IMR-90 (cell line): ENCODE measurements around the gene GFRA3. TPM values are rescaled to one million over a fixed set of nuclear protein-coding genes. Genes with fewer than 3 reads are reported as not detected.

Experiments used
- ATAC-seq: fragments of 200-7000 bp; cut with Tn5 transposase; 2 replicates; pipeline ENCODE4 v1.9.1; 2020; ENCODE audit warnings: low read depth, mild to moderate bottlenecking, moderate library complexity
- BruUV-seq: library from RNA; stranded (reverse); fragments of 400-500 nt; replicated peaks from 2 replicates; lab custom pipeline; 2021; lab: Mats Ljungman, UMichigan
- CTCF ChIA-PET: fragments of 300-600 bp; formaldehyde crosslinking; extraction: SDS; loops from one replicate; lab custom pipeline; 2021; ENCODE audit warnings: antibody characterized with exemption; lab: Yijun Ruan, JAX
- POLR2A ChIA-PET: fragments of 300-600 bp; sonication (Branson Sonifier 250); formaldehyde crosslinking; loops from one replicate; lab custom pipeline; 2022; ENCODE audit warnings: antibody characterized with exemption; ENCODE audit not compliant: unreplicated experiment; lab: Charles Lee
- DNase-seq: peaks from one replicate; pipeline ENCODE4 v3.0.0; 2013
- H2AFZ ChIP-seq: replicated peaks from 2 replicates; pipeline ENCODE3; 2013; ENCODE audit warnings: low read length, mild to moderate bottlenecking; ENCODE audit not compliant: poor library complexity
- H2AK5ac ChIP-seq: 2 replicates; pipeline ENCODE4 v1.6.1; 2013; ENCODE audit warnings: low read depth, low read length, inconsistent platforms
- H2AK9ac ChIP-seq: replicated peaks from 2 replicates; pipeline ENCODE3; 2013; ENCODE audit warnings: mild to moderate bottlenecking, low read depth, low read length, moderate library complexity; ENCODE audit not compliant: poor library complexity
- H2BK120ac ChIP-seq: 2 replicates; pipeline ENCODE4 v1.6.1; 2013; ENCODE audit warnings: low read depth, low read length, inconsistent platforms
- H2BK15ac ChIP-seq: 3 replicates; pipeline ENCODE4 v1.6.1; 2013; ENCODE audit warnings: low read depth, low read length, inconsistent platforms
- H2BK20ac ChIP-seq: 2 replicates; pipeline ENCODE4 v1.6.1; 2013; ENCODE audit warnings: low read depth, mild to moderate bottlenecking, inconsistent platforms, low read length, moderate library complexity
- H2BK5ac ChIP-seq: 2 replicates; pipeline ENCODE4 v1.6.1; 2013; ENCODE audit warnings: mild to moderate bottlenecking, low read depth, low read length, inconsistent platforms; ENCODE audit not compliant: poor library complexity, severe bottlenecking
- H3K14ac ChIP-seq: replicated peaks from 2 replicates; pipeline ENCODE4 v1.6.1; 2013; ENCODE audit warnings: low read depth, low read length, inconsistent platforms
- H3K18ac ChIP-seq: 2 replicates; pipeline ENCODE4 v1.6.1; 2013; ENCODE audit warnings: low read depth, low read length, control low read depth
- H3K23ac ChIP-seq: 2 replicates; pipeline ENCODE4 v1.6.1; 2013; ENCODE audit warnings: low read depth, low read length, inconsistent platforms
- H3K27ac ChIP-seq: 2 replicates; pipeline ENCODE4 v1.5.1; 2013; ENCODE audit warnings: mild to moderate bottlenecking, control low read depth, low read length; ENCODE audit not compliant: insufficient read depth
- H3K27me3 ChIP-seq: 2 replicates; pipeline ENCODE4 v1.6.1; 2013; ENCODE audit warnings: low read length; ENCODE audit not compliant: control insufficient read depth, insufficient read depth
- H3K36me3 ChIP-seq: 2 replicates; pipeline ENCODE4 v1.6.1; 2013; ENCODE audit warnings: low read length, mixed read lengths; ENCODE audit not compliant: control insufficient read depth, insufficient read depth
- H3K4ac ChIP-seq: 2 replicates; pipeline ENCODE4 v1.6.1; 2013; ENCODE audit warnings: low read depth, low read length, inconsistent platforms
- H3K4me1 ChIP-seq: 2 replicates; pipeline ENCODE4 v1.6.1; 2013; ENCODE audit warnings: low read length, mixed read lengths; ENCODE audit not compliant: control insufficient read depth, insufficient read depth
- H3K4me2 ChIP-seq: 2 replicates; pipeline ENCODE4 v1.6.1; 2013; ENCODE audit warnings: low read depth, mild to moderate bottlenecking, control low read depth, low read length, moderate library complexity
- H3K4me3 ChIP-seq: 2 replicates; pipeline ENCODE4 v1.5.1; 2013; ENCODE audit warnings: low read depth, mild to moderate bottlenecking, control low read depth, low read length, moderate library complexity; ENCODE audit not compliant: insufficient read depth
- H3K56ac ChIP-seq: 2 replicates; pipeline ENCODE4 v1.6.1; 2013; ENCODE audit warnings: low read length, inconsistent platforms; ENCODE audit not compliant: insufficient read depth; ENCODE audit errors: extremely low read depth
- H3K79me1 ChIP-seq, 2 experiments: 2 replicates each; pipeline ENCODE4 v1.6.1; 2013; ENCODE audit warnings: low read length in 2 of 2, inconsistent platforms in 1 of 2, low read depth in 1 of 2
- H3K9ac ChIP-seq: 2 replicates; pipeline ENCODE4 v1.6.1; 2013; ENCODE audit warnings: low read depth, low read length, control low read depth
- H3K9me1 ChIP-seq: 2 replicates; pipeline ENCODE4 v1.6.1; 2013; ENCODE audit warnings: low read length, inconsistent platforms; ENCODE audit not compliant: insufficient read depth
- H3K9me3 ChIP-seq: 2 replicates; pipeline ENCODE4 v1.6.1; 2013; ENCODE audit warnings: low read length; ENCODE audit not compliant: control insufficient read depth, insufficient read depth
- H4K20me1 ChIP-seq: 2 replicates; pipeline ENCODE4 v1.6.1; 2013; ENCODE audit warnings: low read length, inconsistent platforms; ENCODE audit not compliant: insufficient read depth
- H4K5ac ChIP-seq: 2 replicates; pipeline ENCODE4 v1.6.1; 2013; ENCODE audit warnings: mild to moderate bottlenecking, low read depth, low read length, control low read depth
- H4K8ac ChIP-seq, 2 experiments: 2 replicates each; pipeline ENCODE4 v1.6.1; 2013; ENCODE audit warnings: low read depth in 2 of 2, low read length in 2 of 2, control low read depth in 1 of 2, inconsistent platforms in 1 of 2
- H4K91ac ChIP-seq: 2 replicates; pipeline ENCODE4 v1.6.1; 2013; ENCODE audit warnings: low read depth, low read length, inconsistent platforms; ENCODE audit not compliant: insufficient read depth
- BHLHE40 ChIP-seq: fragments of 150-350 bp; IDR thresholded peaks from 2 replicates; pipeline ENCODE4 v1.6.1; 2016; ENCODE audit warnings: mild to moderate bottlenecking, low read depth, low read length
- CEBPB ChIP-seq: IDR thresholded peaks from 2 replicates; pipeline ENCODE4 v1.6.1; 2012; ENCODE audit warnings: low read depth, low read length, improper control_type of control experiment
- CHD1 ChIP-seq: IDR thresholded peaks from 2 replicates; pipeline ENCODE4 v1.6.1; 2012; ENCODE audit warnings: low read depth, low read length, improper control_type of control experiment
- FOS ChIP-seq: fragments of 150-350 bp; IDR thresholded peaks from 2 replicates; pipeline ENCODE4 v1.6.1; 2016; ENCODE audit warnings: low read depth, low read length
- MAZ ChIP-seq: IDR thresholded peaks from 2 replicates; pipeline ENCODE4 v1.6.1; 2012; ENCODE audit warnings: low read depth, mild to moderate bottlenecking, low read length, improper control_type of control experiment, moderate library complexity, borderline replicate concordance
- NFE2L2 ChIP-seq: fragments of 150-350 bp; IDR thresholded peaks from 2 replicates; pipeline ENCODE4 v1.6.1; 2016; ENCODE audit warnings: low read depth, mild to moderate bottlenecking, low read length
- RCOR1 ChIP-seq: IDR thresholded peaks from 2 replicates; pipeline ENCODE4 v1.6.1; 2012; ENCODE audit warnings: mild to moderate bottlenecking, low read length, improper control_type of control experiment; ENCODE audit not compliant: insufficient replicate concordance
- RFX5 ChIP-seq: IDR thresholded peaks from 2 replicates; pipeline ENCODE4 v1.8.0; 2012; ENCODE audit warnings: low read depth, mild to moderate bottlenecking, low read length, moderate library complexity
- SMC3 ChIP-seq: fragments of 150-350 bp; IDR thresholded peaks from 2 replicates; pipeline ENCODE4 v1.6.1; 2016; ENCODE audit warnings: low read depth, mild to moderate bottlenecking, antibody characterized with exemption, low read length, moderate library complexity
- WGBS, 2 experiments: methylation state at CpG; one replicate each; pipeline versions ENCODE4 v1.1.5 to v1.1.7; 2013; ENCODE audit warnings: missing lambda C conversion rate in 2 of 2; ENCODE audit not compliant: insufficient read length in 1 of 2; ENCODE audit errors: extremely low coverage in 2 of 2; 5-methylcytosine and 5-hydroxymethylcytosine counted together
- dilution Hi-C: fragments of 300-500 bp; cut with HindIII; formaldehyde crosslinking; loops from one replicate; pipeline ENCODE4 v1.14.3; 2018; ENCODE audit warnings: low sequenced_read_pairs; ENCODE audit not compliant: unreplicated experiment
- in situ Hi-C: fragments of 300-500 bp; cut with MboI; formaldehyde crosslinking; loops from 3 replicates; pipeline ENCODE4 v1.14.3; 2019; ENCODE audit warnings: low sequenced_read_pairs, inconsistent platforms, mixed read lengths
- intact Hi-C: fragments of 100-400 bp; cut with micrococcal nuclease; formaldehyde crosslinking; loops from 2 replicates; pipeline ENCODE4 v1.10.0; 2022
- polyA plus RNA-seq, 3 experiments: library from polyadenylated mRNA; depleted of rRNA; stranded (reverse); fragments of >200 nt; gene quantifications; 2 replicates each; pipeline ENCODE4 v1.2.3, GENCODE V29; 2012; ENCODE audit warnings: low replicate concordance in 1 of 3
- total RNA-seq: library from RNA; depleted of rRNA; stranded (reverse); fragments of >200 nt; gene quantifications from 2 replicates; pipeline ENCODE4 v1.2.3, GENCODE V29; 2012
- TF ChIP-seq, protein P1 (sequence below): fragments of 150-350 bp; IDR thresholded peaks from 2 replicates; pipeline ENCODE4 v1.6.1; 2017; ENCODE audit warnings: mild to moderate bottlenecking, antibody characterized with exemption, low read length, low read depth
- TF ChIP-seq, protein P2 (sequence below): fragments of 150-350 bp; IDR thresholded peaks from 2 replicates; pipeline ENCODE4 v1.6.1; 2016; ENCODE audit warnings: low read depth, mild to moderate bottlenecking, low read length, moderate library complexity, borderline replicate concordance
- TF ChIP-seq, protein P3 (sequence below): conservative IDR thresholded peaks from 2 replicates; pipeline ENCODE4 v1.5.1; 2012; ENCODE audit warnings: mild to moderate bottlenecking, low read depth, low read length, improper control_type of control experiment

GFRA3 gene
- total and polyA plus RNA-seq, 2 of the 4 experiments (the other 2 are of a cell fraction): not detected

DNA sequence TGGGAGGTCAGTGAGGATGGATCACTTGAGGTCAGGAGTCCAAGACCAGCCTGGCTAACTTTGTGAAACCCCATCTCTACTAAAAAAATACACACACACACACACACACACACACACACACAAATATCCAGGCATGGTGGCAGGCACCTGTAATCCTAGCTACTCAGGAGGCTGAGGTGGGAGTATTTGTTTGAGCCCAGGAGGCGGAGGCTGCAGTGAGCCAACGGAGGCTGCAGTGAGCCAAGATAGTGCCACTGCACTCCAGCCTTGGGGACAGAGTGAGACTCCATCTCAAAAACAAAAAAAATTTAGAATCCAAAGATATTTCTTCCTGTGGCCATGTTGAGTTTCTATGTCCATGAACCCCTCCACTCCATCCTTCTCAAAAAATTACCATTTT, 39.8 kb downstream of the GFRA3 start:
- Histone ChIP-seq H3K18ac (no peak overlapping the region), H4K20me1 (no peaks in the 10 kb centered on the region), H2BK120ac (no peak overlapping the region), H4K5ac (no peak overlapping the region), H4K91ac (no peak overlapping the region), H4K8ac (no peak overlapping the region), H2AK5ac (no peak overlapping the region), H3K4me2 (no peak overlapping the region), H2BK15ac (no peak overlapping the region), H3K4ac (no peak overlapping the region), H3K56ac (no peak overlapping the region), H3K9ac (no peak overlapping the region), H3K23ac (no peak overlapping the region), H3K9me3 (no peaks in the 10 kb centered on the region), H3K36me3 (no peaks in the 10 kb centered on the region), H3K27me3 (peaks cover 4% of the 10 kb centered on the region; the same call in 1 of the 2 replicates), H3K79me1 (no peaks in the 10 kb centered on the region), H3K27ac (no peak overlapping the region), H3K9me1 (no peaks in the 10 kb centered on the region), H2BK5ac (no peak overlapping the region), H2AFZ (no peak overlapping the region), H2AK9ac (no peak overlapping the region), H3K4me3 (no peak overlapping the region), H3K14ac (no peak overlapping the region), H2BK20ac (no peak overlapping the region), H3K4me1 (no peaks in the 10 kb centered on the region)
- BruUV-seq: no TSS peak
- CTCF ChIA-PET: interaction anchor here (1.1 kb wide), 1 partner anchor 11 kb away, joined by 4 read pairs; no protein-coding TSS in a partner anchor
- in situ Hi-C loops: no loop called here
- dilution Hi-C loops: no loop called here
- POLR2A ChIA-PET: no interaction called here
- no peak for ATAC-seq
- intact Hi-C loops: no loop called here
- no peak for DNase-seq
- WGBS, 2 experiments: no CpG with 5 or more reads among the region's 2 CpGs
- TF ChIP-seq, protein P1, sequence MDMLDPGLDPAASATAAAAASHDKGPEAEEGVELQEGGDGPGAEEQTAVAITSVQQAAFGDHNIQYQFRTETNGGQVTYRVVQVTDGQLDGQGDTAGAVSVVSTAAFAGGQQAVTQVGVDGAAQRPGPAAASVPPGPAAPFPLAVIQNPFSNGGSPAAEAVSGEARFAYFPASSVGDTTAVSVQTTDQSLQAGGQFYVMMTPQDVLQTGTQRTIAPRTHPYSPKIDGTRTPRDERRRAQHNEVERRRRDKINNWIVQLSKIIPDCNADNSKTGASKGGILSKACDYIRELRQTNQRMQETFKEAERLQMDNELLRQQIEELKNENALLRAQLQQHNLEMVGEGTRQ: no peak
- TF ChIP-seq, protein P2, sequence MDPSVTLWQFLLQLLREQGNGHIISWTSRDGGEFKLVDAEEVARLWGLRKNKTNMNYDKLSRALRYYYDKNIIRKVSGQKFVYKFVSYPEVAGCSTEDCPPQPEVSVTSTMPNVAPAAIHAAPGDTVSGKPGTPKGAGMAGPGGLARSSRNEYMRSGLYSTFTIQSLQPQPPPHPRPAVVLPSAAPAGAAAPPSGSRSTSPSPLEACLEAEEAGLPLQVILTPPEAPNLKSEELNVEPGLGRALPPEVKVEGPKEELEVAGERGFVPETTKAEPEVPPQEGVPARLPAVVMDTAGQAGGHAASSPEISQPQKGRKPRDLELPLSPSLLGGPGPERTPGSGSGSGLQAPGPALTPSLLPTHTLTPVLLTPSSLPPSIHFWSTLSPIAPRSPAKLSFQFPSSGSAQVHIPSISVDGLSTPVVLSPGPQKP: no peak
- no peak for TF ChIP-seq CHD1
- TF ChIP-seq, protein P3, sequence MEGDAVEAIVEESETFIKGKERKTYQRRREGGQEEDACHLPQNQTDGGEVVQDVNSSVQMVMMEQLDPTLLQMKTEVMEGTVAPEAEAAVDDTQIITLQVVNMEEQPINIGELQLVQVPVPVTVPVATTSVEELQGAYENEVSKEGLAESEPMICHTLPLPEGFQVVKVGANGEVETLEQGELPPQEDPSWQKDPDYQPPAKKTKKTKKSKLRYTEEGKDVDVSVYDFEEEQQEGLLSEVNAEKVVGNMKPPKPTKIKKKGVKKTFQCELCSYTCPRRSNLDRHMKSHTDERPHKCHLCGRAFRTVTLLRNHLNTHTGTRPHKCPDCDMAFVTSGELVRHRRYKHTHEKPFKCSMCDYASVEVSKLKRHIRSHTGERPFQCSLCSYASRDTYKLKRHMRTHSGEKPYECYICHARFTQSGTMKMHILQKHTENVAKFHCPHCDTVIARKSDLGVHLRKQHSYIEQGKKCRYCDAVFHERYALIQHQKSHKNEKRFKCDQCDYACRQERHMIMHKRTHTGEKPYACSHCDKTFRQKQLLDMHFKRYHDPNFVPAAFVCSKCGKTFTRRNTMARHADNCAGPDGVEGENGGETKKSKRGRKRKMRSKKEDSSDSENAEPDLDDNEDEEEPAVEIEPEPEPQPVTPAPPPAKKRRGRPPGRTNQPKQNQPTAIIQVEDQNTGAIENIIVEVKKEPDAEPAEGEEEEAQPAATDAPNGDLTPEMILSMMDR: no peak
- TF ChIP-seq MAZ: no peak
- no peak for TF ChIP-seq RFX5
- TF ChIP-seq SMC3: no peak
- no peak for TF ChIP-seq BHLHE40
- no peak for TF ChIP-seq CEBPB
- no peak for TF ChIP-seq RCOR1
- no peak for TF ChIP-seq FOS
- TF ChIP-seq NFE2L2: no peak
